Parathyroid adenoma (tissue), 2 donors: ENCODE measurements around the gene CTBP2.

ENCODE experiments used
- H2AFZ ChIP-seq: fragments of 300-600 bp; sonication (generic); one replicate; pipeline ENCODE4 v1.7.0; 2017; ENCODE audit warnings: antibody characterized with exemption, mild to moderate bottlenecking
- H3K27ac ChIP-seq: fragments of 300-600 bp; sonication (generic); one replicate; pipeline ENCODE4 v1.7.0; 2017
- H3K27me3 ChIP-seq: fragments of 300-600 bp; sonication (generic); one replicate; pipeline ENCODE4 v1.7.0; 2017; ENCODE audit warnings: low read length; ENCODE audit not compliant: control insufficient read depth, insufficient read depth
- H3K36me3 ChIP-seq: fragments of 300-600 bp; sonication (generic); one replicate; pipeline ENCODE4 v1.7.0; 2017; ENCODE audit warnings: low read length; ENCODE audit not compliant: control insufficient read depth, insufficient read depth
- H3K4me1 ChIP-seq: fragments of 300-600 bp; sonication (generic); one replicate; pipeline ENCODE4 v1.7.0; 2017; ENCODE audit warnings: control low read depth
- H3K4me2 ChIP-seq: fragments of 300-600 bp; sonication (generic); one replicate; pipeline ENCODE4 v1.7.0; 2017; ENCODE audit warnings: low read length
- H3K4me3 ChIP-seq: fragments of 300-600 bp; sonication (generic); one replicate; pipeline ENCODE4 v1.7.0; 2017; ENCODE audit warnings: low read depth, low read length
- H3K79me2 ChIP-seq: fragments of 300-600 bp; sonication (generic); one replicate; pipeline ENCODE4 v1.7.0; 2017; ENCODE audit warnings: control low read depth
- H3K9ac ChIP-seq: fragments of 300-600 bp; sonication (generic); one replicate; pipeline ENCODE4 v1.7.0; 2017; ENCODE audit warnings: mild to moderate bottlenecking
- H3K9me3 ChIP-seq: fragments of 300-600 bp; sonication (generic); one replicate; pipeline ENCODE4 v1.7.0; 2017; ENCODE audit warnings: low read length; ENCODE audit not compliant: control insufficient read depth
- CTCF ChIP-seq: fragments of 300-600 bp; sonication (generic); IDR thresholded peaks from one replicate; pipeline ENCODE4 v1.7.0; 2017; ENCODE audit warnings: antibody characterized with exemption, mild to moderate bottlenecking
- donor health status: primary hyperparathyroidism.

The CTBP2 gene

GRCh38 chr10:125062227-125062913 lies 98.0 kb downstream of the CTBP2 start:
- no peak overlapping the region for H2AFZ ChIP-seq
- H3K4me3 ChIP-seq = no peak overlapping the region
- no peak overlapping the region for H3K4me2 ChIP-seq
- no peaks in the 10 kb centered on the region for H3K27me3 ChIP-seq
- H3K9me3 ChIP-seq = no peaks in the 10 kb centered on the region
- H3K4me1 ChIP-seq = peaks cover 53% of the 10 kb centered on the region
- TF ChIP-seq CTCF = no peak
- H3K79me2 ChIP-seq = peaks cover 35% of the 10 kb centered on the region
- no peak overlapping the region for H3K9ac ChIP-seq
- peak overlapping the region; percentile 3 for H3K27ac ChIP-seq
- no peaks in the 10 kb centered on the region for H3K36me3 ChIP-seq

GRCh38 chr10:125061557-125062226 lies 98.7 kb downstream of the CTBP2 start:
- Histone ChIP-seq H2AFZ (no peak overlapping the region), H3K9me3 (no peaks in the 10 kb centered on the region), H3K79me2 (peaks cover 40% of the 10 kb centered on the region), H3K4me3 (no peak overlapping the region), H3K4me1 (peaks cover 49% of the 10 kb centered on the region), H3K9ac (no peak overlapping the region), H3K4me2 (peak overlapping the region; percentile 48), H3K27me3 (no peaks in the 10 kb centered on the region), H3K27ac (peak overlapping the region; percentile 9), H3K36me3 (no peaks in the 10 kb centered on the region)
- no peak for TF ChIP-seq CTCF

- Histone ChIP-seq H3K4me2 (peak overlapping the region; percentile 48), H3K27me3 (no peaks in the 10 kb centered on the region), H2AFZ (peak overlapping the region; percentile 57), H3K4me1 (peaks cover 48% of the 10 kb centered on the region), H3K79me2 (peaks cover 46% of the 10 kb centered on the region), H3K9ac (no peak overlapping the region), H3K27ac (peak overlapping the region; percentile 34), H3K4me3 (peak overlapping the region; percentile 12), H3K9me3 (no peaks in the 10 kb centered on the region), H3K36me3 (no peaks in the 10 kb centered on the region)
- peak; percentile 90 for TF ChIP-seq CTCF
Observed at GRCh38 chr10:125060826-125061556, 99.4 kb downstream of the CTBP2 start.

GRCh38 chr10:125060482-125060825 lies 99.9 kb downstream of the CTBP2 start:
- H3K4me1 ChIP-seq = peaks cover 43% of the 10 kb centered on the region
- H3K4me3 ChIP-seq = peak overlapping the region; percentile 12
- peak overlapping the region; percentile 48 for H3K4me2 ChIP-seq
- peak overlapping the region; percentile 34 for H3K27ac ChIP-seq
- no peak overlapping the region for H3K9ac ChIP-seq
- no peaks in the 10 kb centered on the region for H3K36me3 ChIP-seq
- TF ChIP-seq CTCF = no peak
- H3K27me3 ChIP-seq = no peaks in the 10 kb centered on the region
- H3K9me3 ChIP-seq = no peaks in the 10 kb centered on the region
- H2AFZ ChIP-seq = peak overlapping the region; percentile 57
- peaks cover 50% of the 10 kb centered on the region for H3K79me2 ChIP-seq
